ENCODE data around the gene OTUD7B. TPM values are rescaled to one million over a fixed set of nuclear protein-coding genes. Genes with fewer than 3 reads are reported as not detected.

The OTUD7B gene
- total and polyA plus RNA-seq, 9 of the 15 experiments (the other 6 are each of a cell fraction or from before 2014, with no cell fraction given): 0.96 to 18.8 (median 7.4) TPM

GRCh38 chr1:149993181-149993580 lies 17.3 kb downstream of the OTUD7B start (continued):
- TF ChIP-seq FOXP4 (CRISPR knock-in tag; IDR thresholded peaks at IDR 0.05; ENCODE audit: borderline replicate concordance) (no peak), GATA2 (CRISPR knock-in tag; IDR thresholded peaks at IDR 0.05) (no peak), BMI1 (IDR thresholded peaks at IDR 0.05; ENCODE audit: low read length) (no peak), E2F6 (IDR thresholded peaks at IDR 0.05; ENCODE audit: borderline replicate concordance in 1 of 2, extremely low read depth in 1 of 2, insufficient read depth in 1 of 2, insufficient read length in 1 of 2, low read depth in 1 of 2, low read length in 1 of 2, poor library complexity in 1 of 2, severe bottlenecking in 1 of 2) (no peak), RCOR1 (IDR thresholded peaks at IDR 0.05; ENCODE audit: borderline replicate concordance in 1 of 2, low read depth in 2 of 2, low read length in 2 of 2) (no peak), STAT5B (CRISPR knock-in tag; IDR thresholded peaks at IDR 0.05) (no peak), GTF2F1 (IDR thresholded peaks at IDR 0.05; ENCODE audit: low read depth, low read length) (no peak), RHOXF2B (CRISPR knock-in tag; conservative IDR thresholded peaks at IDR 0.05) (no peak), C11orf30 (IDR thresholded peaks at IDR 0.05; ENCODE audit: low read depth) (no peak), KLF16 (IDR thresholded peaks at IDR 0.05) (no peak), ZNF174 (CRISPR knock-in tag; IDR thresholded peaks at IDR 0.05) (no peak)

All from K562 (cell line).